GM12875 (cell line): ENCODE measurements around the gene CTNND2.
"Not testable (repeated sequence)": the region's sequence is repeated elsewhere in the genome, so short reads cannot be mapped to it uniquely, and the experiment has no call there.

Experiments used
- H3K4me3 ChIP-seq: one replicate; pipeline ENCODE4 v1.5.1; 2011; ENCODE audit warnings: low read depth, low read length, control low read depth
- TF ChIP-seq, protein P1 (sequence below): IDR thresholded peaks from 2 replicates; pipeline ENCODE4 v1.5.1; 2011; ENCODE audit warnings: low read depth, mild to moderate bottlenecking, control low read depth, inconsistent platforms, low read length, moderate library complexity, borderline replicate concordance; ENCODE audit not compliant: insufficient read depth

The CTNND2 gene

GRCh38 chr5:11415751-11416150 is 488.5 kb downstream of the CTNND2 start:
- TF ChIP-seq, protein P1, sequence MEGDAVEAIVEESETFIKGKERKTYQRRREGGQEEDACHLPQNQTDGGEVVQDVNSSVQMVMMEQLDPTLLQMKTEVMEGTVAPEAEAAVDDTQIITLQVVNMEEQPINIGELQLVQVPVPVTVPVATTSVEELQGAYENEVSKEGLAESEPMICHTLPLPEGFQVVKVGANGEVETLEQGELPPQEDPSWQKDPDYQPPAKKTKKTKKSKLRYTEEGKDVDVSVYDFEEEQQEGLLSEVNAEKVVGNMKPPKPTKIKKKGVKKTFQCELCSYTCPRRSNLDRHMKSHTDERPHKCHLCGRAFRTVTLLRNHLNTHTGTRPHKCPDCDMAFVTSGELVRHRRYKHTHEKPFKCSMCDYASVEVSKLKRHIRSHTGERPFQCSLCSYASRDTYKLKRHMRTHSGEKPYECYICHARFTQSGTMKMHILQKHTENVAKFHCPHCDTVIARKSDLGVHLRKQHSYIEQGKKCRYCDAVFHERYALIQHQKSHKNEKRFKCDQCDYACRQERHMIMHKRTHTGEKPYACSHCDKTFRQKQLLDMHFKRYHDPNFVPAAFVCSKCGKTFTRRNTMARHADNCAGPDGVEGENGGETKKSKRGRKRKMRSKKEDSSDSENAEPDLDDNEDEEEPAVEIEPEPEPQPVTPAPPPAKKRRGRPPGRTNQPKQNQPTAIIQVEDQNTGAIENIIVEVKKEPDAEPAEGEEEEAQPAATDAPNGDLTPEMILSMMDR: no peak
- no peak overlapping the region for H3K4me3 ChIP-seq

DNA sequence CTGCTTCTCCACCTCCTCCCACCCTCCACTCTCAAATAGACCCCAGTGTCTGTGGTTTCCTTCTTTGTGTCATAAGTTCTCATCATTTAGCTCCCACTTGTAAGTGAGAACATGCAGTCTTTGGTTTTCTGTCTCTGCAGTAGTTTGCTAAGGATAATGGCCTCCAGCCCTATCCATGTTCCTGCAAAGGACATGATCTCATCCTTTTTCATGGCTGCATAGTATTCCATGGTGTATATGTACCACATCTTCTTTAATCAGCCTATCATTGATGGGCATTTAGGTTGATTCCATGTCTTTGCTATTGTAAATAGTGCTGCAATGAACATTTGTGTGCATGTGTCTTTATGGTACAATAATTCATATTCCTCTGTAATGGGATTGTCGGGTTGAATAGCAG is 489.5 kb downstream of the CTNND2 start:
- H3K4me3 ChIP-seq: not testable (repeated sequence)

GRCh38 chr5:11411621-11412020 is 492.6 kb downstream of the CTNND2 start:
- H3K4me3 ChIP-seq: no peak overlapping the region
- TF ChIP-seq, protein P1: no peak

DNA sequence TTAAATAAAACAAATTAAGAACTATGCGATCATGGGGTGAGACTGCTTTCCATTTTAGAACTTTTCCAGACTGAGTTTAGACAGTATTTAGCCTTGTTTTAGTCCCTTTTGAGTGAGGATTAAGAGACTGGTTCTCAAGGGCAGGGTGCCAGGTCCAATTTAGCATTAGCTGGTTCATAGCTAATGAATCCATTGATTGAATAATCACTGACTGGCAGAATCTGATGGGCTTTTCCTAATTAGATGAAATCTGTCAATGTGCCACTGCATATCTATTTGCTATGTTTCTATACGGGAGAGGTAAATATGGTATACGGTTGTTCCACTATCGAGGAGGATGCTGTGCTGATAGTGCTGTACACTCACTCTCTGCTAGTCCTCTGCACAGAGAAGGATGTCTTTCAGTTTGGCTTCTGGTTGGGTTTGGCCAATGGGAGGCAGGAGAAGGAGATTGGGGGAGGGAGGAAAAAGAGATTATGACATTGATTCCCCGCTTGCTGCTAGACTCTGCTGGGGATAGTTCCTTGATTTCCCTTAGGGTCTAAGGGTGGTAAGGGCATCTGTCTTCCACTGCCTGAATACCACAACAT is 496.6 kb downstream of the CTNND2 start:
- TF ChIP-seq, protein P1: no peak
- no peak overlapping the region for H3K4me3 ChIP-seq

DNA sequence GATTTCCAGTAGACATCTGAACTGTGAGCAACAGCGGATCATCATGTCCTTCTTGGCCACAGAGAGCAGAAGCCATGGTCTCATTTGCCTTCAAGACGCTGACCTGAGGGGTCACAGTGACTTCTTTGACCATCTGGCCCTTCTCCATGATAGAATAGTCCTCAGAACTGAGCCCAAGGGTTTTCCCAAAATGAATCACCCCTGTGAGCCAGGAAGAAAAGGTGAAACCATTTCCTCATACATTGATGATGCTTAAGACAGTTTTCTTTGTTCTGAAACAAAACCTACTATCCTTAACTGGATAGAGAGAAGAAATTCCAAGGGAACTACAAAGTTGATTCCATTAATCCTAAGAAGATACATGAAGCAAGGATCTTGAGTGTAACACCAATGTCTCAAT is 503.9 kb downstream of the CTNND2 start:
- TF ChIP-seq, protein P1: no peak

GRCh38 chr5:11398728-11399127 is 505.5 kb downstream of the CTNND2 start:
- H3K4me3 ChIP-seq: no peak overlapping the region
- TF ChIP-seq, protein P1: no peak

More for the DNA sequence above, 503.9 kb downstream of the CTNND2 start:
- no peak overlapping the region for H3K4me3 ChIP-seq

- no peak overlapping the region for H3K4me3 ChIP-seq
- TF ChIP-seq, protein P1: no peak
Observed at GRCh38 chr5:11397549-11397948, 506.7 kb downstream of the CTNND2 start.

GRCh38 chr5:11396917-11397316 is 507.3 kb downstream of the CTNND2 start:
- TF ChIP-seq, protein P1: no peak
- H3K4me3 ChIP-seq: no peak overlapping the region
